Measurements from ENCODE around the gene SORBS1.

DNA sequence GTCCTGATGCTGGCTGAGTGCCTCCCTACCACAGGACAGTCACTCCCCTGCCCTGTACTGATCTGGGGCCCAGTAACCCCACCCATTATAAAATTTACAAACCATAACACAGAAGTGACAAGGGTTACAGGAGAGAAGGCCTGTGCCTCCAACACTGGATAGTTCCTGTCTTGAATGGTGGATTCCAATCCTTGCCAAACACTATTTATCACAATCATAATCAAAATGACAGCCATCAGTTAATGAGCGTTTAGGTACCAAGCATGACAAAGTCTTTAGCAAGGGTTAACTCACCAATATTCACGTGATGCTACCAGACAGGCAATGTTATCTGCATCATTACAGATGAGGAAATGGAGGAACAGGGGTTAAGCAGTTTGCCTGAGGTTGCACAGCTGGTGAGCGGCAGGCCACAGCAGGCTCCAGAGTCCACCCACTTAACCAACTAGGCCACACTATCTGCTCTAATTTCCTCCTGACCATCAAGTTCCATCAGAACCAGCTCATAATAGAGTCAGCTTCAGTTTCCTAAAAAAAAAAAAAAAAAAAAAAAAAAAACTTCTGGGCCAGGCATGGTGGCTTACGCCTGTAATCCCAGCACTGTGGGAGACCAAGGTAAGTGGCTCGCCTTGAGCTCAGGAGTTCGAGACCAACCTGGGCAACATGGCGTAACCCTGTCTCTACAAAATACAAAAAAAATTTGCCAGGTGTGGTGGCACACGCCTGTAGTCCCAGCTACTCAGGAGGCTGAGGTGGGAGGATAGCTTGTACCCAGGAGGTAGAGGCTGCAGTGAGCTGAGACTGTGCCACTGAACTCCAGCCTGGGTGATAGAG is 284.6 kb downstream of the SORBS1 start:
- TF ChIP-seq, protein P1, sequence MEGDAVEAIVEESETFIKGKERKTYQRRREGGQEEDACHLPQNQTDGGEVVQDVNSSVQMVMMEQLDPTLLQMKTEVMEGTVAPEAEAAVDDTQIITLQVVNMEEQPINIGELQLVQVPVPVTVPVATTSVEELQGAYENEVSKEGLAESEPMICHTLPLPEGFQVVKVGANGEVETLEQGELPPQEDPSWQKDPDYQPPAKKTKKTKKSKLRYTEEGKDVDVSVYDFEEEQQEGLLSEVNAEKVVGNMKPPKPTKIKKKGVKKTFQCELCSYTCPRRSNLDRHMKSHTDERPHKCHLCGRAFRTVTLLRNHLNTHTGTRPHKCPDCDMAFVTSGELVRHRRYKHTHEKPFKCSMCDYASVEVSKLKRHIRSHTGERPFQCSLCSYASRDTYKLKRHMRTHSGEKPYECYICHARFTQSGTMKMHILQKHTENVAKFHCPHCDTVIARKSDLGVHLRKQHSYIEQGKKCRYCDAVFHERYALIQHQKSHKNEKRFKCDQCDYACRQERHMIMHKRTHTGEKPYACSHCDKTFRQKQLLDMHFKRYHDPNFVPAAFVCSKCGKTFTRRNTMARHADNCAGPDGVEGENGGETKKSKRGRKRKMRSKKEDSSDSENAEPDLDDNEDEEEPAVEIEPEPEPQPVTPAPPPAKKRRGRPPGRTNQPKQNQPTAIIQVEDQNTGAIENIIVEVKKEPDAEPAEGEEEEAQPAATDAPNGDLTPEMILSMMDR (IDR thresholded peaks at IDR 0.05): no peak
- no peak for TF ChIP-seq POLR2AphosphoS5 (IDR thresholded peaks at IDR 0.05)
- TF ChIP-seq EP300 (IDR thresholded peaks at IDR 0.05): no peak
- TF ChIP-seq POLR2A (IDR thresholded peaks at IDR 0.05): no peak
